K562 (cell line): Measurements from ENCODE around the gene ZNF326. TPM values are rescaled to one million over a fixed set of nuclear protein-coding genes. Genes with fewer than 3 reads are reported as not detected.
A peak's percentile ranks its signal among the peaks of the same experiment; 100 is the strongest.

Source experiments
- ARID1B ChIP-seq: fragments of 450-650 bp; IDR thresholded peaks from 2 replicates; pipeline ENCODE4 v1.6.1; 2016; ENCODE audit warnings: antibody characterized with exemption, mild to moderate bottlenecking, inconsistent platforms
- ATF3 ChIP-seq, 2 experiments: fragments of 450-650 bp in 1 of 2; sonication (generic) in 1 of 2; formaldehyde crosslinking in 1 of 2; IDR thresholded peaks in 1 of 2; conservative IDR thresholded peaks in 1 of 2; 2 replicates each; pipeline versions ENCODE4 v1.6.1 to v1.8.1; 2016 to 2023; ENCODE audit warnings: mild to moderate bottlenecking in 2 of 2, moderate library complexity in 2 of 2, inconsistent platforms in 1 of 2, missing genetic modification reagents in 1 of 2
- DPF2 ChIP-seq: fragments of 450-650 bp; IDR thresholded peaks from 2 replicates; pipeline ENCODE4 v1.6.1; 2016
- ESRRA ChIP-seq: fragments of 450-650 bp; IDR thresholded peaks from 2 replicates; pipeline ENCODE4 v1.6.1; 2014; ENCODE audit warnings: low read depth, mild to moderate bottlenecking, moderate library complexity, borderline replicate concordance
- FOS ChIP-seq: IDR thresholded peaks from 3 replicates; pipeline ENCODE4 v1.6.1; 2011; ENCODE audit not compliant: insufficient read length; ENCODE audit errors: extremely low read depth
- HDAC2 ChIP-seq: fragments of 450-650 bp; IDR thresholded peaks from 2 replicates; pipeline ENCODE4 v1.6.1; 2016; ENCODE audit warnings: mild to moderate bottlenecking
- JUN ChIP-seq, 2 experiments: sonication (generic) in 1 of 2; formaldehyde crosslinking in 1 of 2; IDR thresholded peaks; 2 replicates each; pipeline versions ENCODE4 v1.6.1 to v1.8.0; 2012 to 2022; ENCODE audit warnings: borderline replicate concordance in 2 of 2, mild to moderate bottlenecking in 2 of 2, improper control_type of control experiment in 1 of 2, low read depth in 1 of 2, low read length in 1 of 2, missing genetic modification reagents in 1 of 2
- MAFF ChIP-seq: IDR thresholded peaks from 2 replicates; pipeline ENCODE4 v1.6.1; 2012; ENCODE audit warnings: low read length, improper control_type of control experiment
- MAFK ChIP-seq: IDR thresholded peaks from 2 replicates; pipeline ENCODE4 v1.6.1; 2011; ENCODE audit warnings: low read length, improper control_type of control experiment
- MGA ChIP-seq: fragments of 450-650 bp; IDR thresholded peaks from 2 replicates; pipeline ENCODE4 v1.6.1; 2016; ENCODE audit warnings: mild to moderate bottlenecking, moderate library complexity
- MTA2 ChIP-seq: fragments of 450-650 bp; IDR thresholded peaks from 2 replicates; pipeline ENCODE4 v1.6.1; 2016; ENCODE audit warnings: low read depth
- NFE2 ChIP-seq: IDR thresholded peaks from 2 replicates; pipeline ENCODE4 v1.6.1; 2014; ENCODE audit warnings: antibody characterized with exemption, low read depth
- SMARCA4 ChIP-seq: fragments of 450-650 bp; IDR thresholded peaks from 2 replicates; pipeline ENCODE4 v1.6.1; 2016
- SOX6 ChIP-seq: fragments of 450-650 bp; IDR thresholded peaks from 2 replicates; pipeline ENCODE4 v1.6.1; 2014; ENCODE audit warnings: mild to moderate bottlenecking
- TCF3 ChIP-seq: sonication (generic); formaldehyde crosslinking; IDR thresholded peaks from 2 replicates; pipeline ENCODE4 v1.4.0; 2020; ENCODE audit warnings: mild to moderate bottlenecking, missing genetic modification reagents
- TEAD4 ChIP-seq, 2 experiments: sonication (generic) in 1 of 2; formaldehyde crosslinking in 1 of 2; IDR thresholded peaks; 2 replicates each; pipeline versions ENCODE4 v1.6.1 to v1.8.0; 2012 to 2022; ENCODE audit warnings: borderline replicate concordance in 1 of 2, inconsistent platforms in 1 of 2, low read length in 1 of 2, mild to moderate bottlenecking in 1 of 2, missing genetic modification reagents in 1 of 2
- ZNF263 ChIP-seq: sonication (generic); formaldehyde crosslinking; IDR thresholded peaks from 2 replicates; pipeline ENCODE4 v1.8.0; 2022; ENCODE audit warnings: mild to moderate bottlenecking, missing genetic modification reagents, borderline replicate concordance
- polyA plus RNA-seq, 8 experiments: library from polyadenylated mRNA; depleted of rRNA in 4 of 8; stranded (reverse) in 5 of 8; unstranded in 3 of 8; fragments of >200 nt; fragmentation: Nextera tagmentation in 2 of 8; fragmentation: Illumina TruSeq in 1 of 8; extraction: Ambion mirVana in 2 of 8; extraction: Trizol in 1 of 8; gene quantifications; 2 replicates each; pipeline versions ENCODE4 v1.2.1 to v1.2.3, GENCODE V29; 2011 to 2014; ENCODE audit warnings: inconsistent platforms in 1 of 8, missing spikeins in 1 of 8
- total RNA-seq, 7 experiments: library from RNA; depleted of rRNA in 6 of 7; stranded (reverse); fragments of >200 nt in 6 of 7; fragmentation: Illumina TruSeq in 2 of 7; extraction: Trizol in 2 of 7; gene quantifications; 2 replicates each; pipeline versions ENCODE4 v1.2.1 to v1.2.3, GENCODE V29; 2011 to 2021; ENCODE audit warnings: low replicate concordance in 1 of 7

The ZNF326 gene
- total and polyA plus RNA-seq, 9 of the 15 experiments (the other 6 are each of a cell fraction or from before 2014, with no cell fraction given), result 7.2 to 33.2 (median 20.1) TPM

- no peak for TF ChIP-seq MGA
- no peak for TF ChIP-seq HDAC2
- peak; percentile 80 for TF ChIP-seq TCF3
- TF ChIP-seq ZNF263 (CRISPR knock-in tag), result no peak
- 0 out of 2 replicates have a peak, but pooled peaks have one; percentile 52 for TF ChIP-seq JUN (IDR thresholded peaks at IDR 0.05; ENCODE audit: borderline replicate concordance, low read depth, low read length)
- no peak for TF ChIP-seq JUN (CRISPR knock-in tag; IDR thresholded peaks at IDR 0.05; ENCODE audit: borderline replicate concordance)
- peak; percentile 21; the same call in 1 of the 2 replicates for TF ChIP-seq MTA2
- 0 out of 2 replicates have a peak, but pooled peaks have one; percentile 17 for TF ChIP-seq MAFF
- TF ChIP-seq SMARCA4, result peak; percentile 83
- TF ChIP-seq TEAD4 (IDR thresholded peaks at IDR 0.05; ENCODE audit: low read length), result peak; percentile 66
- TF ChIP-seq TEAD4 (CRISPR knock-in tag; IDR thresholded peaks at IDR 0.05; ENCODE audit: borderline replicate concordance), result no peak
- TF ChIP-seq NFE2, result peak; percentile 40; the same call in 1 of the 2 replicates
- TF ChIP-seq DPF2, result peak; percentile 83
- TF ChIP-seq ATF3 (IDR thresholded peaks at IDR 0.05), result peak; percentile 71
- no peak for TF ChIP-seq ATF3 (CRISPR knock-in tag; conservative IDR thresholded peaks at IDR 0.05)
- TF ChIP-seq FOS, result peak; percentile 20
- peak; percentile 78 for TF ChIP-seq ESRRA
- no peak for TF ChIP-seq MAFK
- TF ChIP-seq ARID1B, result peak; percentile 88
- TF ChIP-seq SOX6, result peak; percentile 25; the same call in 1 of the 2 replicates
Measured at GRCh38 chr1:89975540-89976125, 19.3 kb upstream of the ZNF326 start (continued).
